Measurements from ENCODE around the gene HAVCR1. TPM values are rescaled to one million over a fixed set of nuclear protein-coding genes. Genes with fewer than 3 reads are reported as not detected.
"Not testable (repeated sequence)": the region's sequence is repeated elsewhere in the genome, so short reads cannot be mapped to it uniquely, and the experiment has no call there.

Gene HAVCR1
- total RNA-seq, 1 experiment from 2014 or later = 0.36 TPM

GRCh38 chr5:157020002-157020401, 38.9 kb downstream of the HAVCR1 start:
- ChIA-PET CTCF (no interaction called here), POLR2A (no interaction called here)
- no peaks in the 10 kb centered on the region for H3K27me3 ChIP-seq (ENCODE audit: control insufficient read depth, insufficient read depth, low read length)
- H3K27ac ChIP-seq (ENCODE audit: low read length) = no peak overlapping the region
- DNase-seq (ENCODE audit: low read depth, low spot score) = no peak
- in situ Hi-C loops (cut with HindIII; ENCODE audit: low pct_unique_long_range_greater_than_20kb, low sequenced_read_pairs) (no loop called here), intact Hi-C loops (cut with micrococcal nuclease; ENCODE audit: unreplicated experiment) (no loop called here)
- no peak for TF ChIP-seq SIN3A (IDR thresholded peaks at IDR 0.05; ENCODE audit: borderline replicate concordance, insufficient read depth, low read depth, low read length)
- TF ChIP-seq TCF7L2 (IDR thresholded peaks at IDR 0.05; ENCODE audit: low read depth, low read length) = no peak
- TF ChIP-seq POLR2AphosphoS5 (IDR thresholded peaks at IDR 0.05; ENCODE audit: low read depth, low read length) = no peak
- TF ChIP-seq, protein P1, sequence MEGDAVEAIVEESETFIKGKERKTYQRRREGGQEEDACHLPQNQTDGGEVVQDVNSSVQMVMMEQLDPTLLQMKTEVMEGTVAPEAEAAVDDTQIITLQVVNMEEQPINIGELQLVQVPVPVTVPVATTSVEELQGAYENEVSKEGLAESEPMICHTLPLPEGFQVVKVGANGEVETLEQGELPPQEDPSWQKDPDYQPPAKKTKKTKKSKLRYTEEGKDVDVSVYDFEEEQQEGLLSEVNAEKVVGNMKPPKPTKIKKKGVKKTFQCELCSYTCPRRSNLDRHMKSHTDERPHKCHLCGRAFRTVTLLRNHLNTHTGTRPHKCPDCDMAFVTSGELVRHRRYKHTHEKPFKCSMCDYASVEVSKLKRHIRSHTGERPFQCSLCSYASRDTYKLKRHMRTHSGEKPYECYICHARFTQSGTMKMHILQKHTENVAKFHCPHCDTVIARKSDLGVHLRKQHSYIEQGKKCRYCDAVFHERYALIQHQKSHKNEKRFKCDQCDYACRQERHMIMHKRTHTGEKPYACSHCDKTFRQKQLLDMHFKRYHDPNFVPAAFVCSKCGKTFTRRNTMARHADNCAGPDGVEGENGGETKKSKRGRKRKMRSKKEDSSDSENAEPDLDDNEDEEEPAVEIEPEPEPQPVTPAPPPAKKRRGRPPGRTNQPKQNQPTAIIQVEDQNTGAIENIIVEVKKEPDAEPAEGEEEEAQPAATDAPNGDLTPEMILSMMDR (IDR thresholded peaks at IDR 0.05) = no peak
- TF ChIP-seq REST (IDR thresholded peaks at IDR 0.05; ENCODE audit: insufficient read depth in 1 of 2, low read depth in 2 of 2, low read length in 1 of 2) = no peak
- H3K9me3 ChIP-seq (ENCODE audit: control insufficient read depth, insufficient read depth, low read depth, low read length) = no peaks in the 10 kb centered on the region
- no peak for ATAC-seq
- H3K4me3 ChIP-seq (ENCODE audit: low read depth in 2 of 2, low read length in 2 of 2) = no peak overlapping the region
- no peaks in the 10 kb centered on the region for H3K4me1 ChIP-seq (ENCODE audit: control insufficient read depth, insufficient read depth, low read length)
- no TSS peak for BruUV-seq (replicated peaks)
- H3K36me3 ChIP-seq (ENCODE audit: control insufficient read depth, insufficient read depth, low read length) = no peaks in the 10 kb centered on the region

DNA sequence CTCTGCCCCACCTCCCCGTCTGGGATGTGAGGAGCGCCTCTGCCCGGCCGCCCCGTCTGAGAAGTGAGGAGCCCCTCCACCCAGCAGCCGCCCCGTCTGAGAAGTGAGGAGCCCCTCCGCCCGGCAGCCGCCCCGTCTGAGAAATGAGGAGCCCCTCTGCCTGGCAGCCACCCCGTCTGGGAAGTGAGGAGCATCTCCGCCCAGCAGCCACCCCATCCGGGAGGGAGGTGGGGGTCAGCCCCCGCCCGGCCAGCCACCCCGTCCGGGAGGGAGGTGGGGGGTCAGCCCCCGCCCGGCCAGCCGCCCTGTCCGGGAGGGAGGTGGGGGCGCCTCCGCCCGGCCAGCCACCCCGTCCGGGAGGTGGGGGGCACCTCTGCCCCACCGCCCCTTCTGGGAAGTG, 44.8 kb downstream of the HAVCR1 start:
- ATAC-seq; BruUV-seq (replicated peaks); H3K9me3 ChIP-seq (ENCODE audit: control insufficient read depth, insufficient read depth, low read depth, low read length); DNase-seq (ENCODE audit: low read depth, low spot score); H3K4me3 ChIP-seq (ENCODE audit: low read depth in 2 of 2, low read length in 2 of 2); H3K27ac ChIP-seq (ENCODE audit: low read length); POLR2A ChIA-PET; intact Hi-C loops (cut with micrococcal nuclease; ENCODE audit: unreplicated experiment); CTCF ChIA-PET; H3K27me3 ChIP-seq (ENCODE audit: control insufficient read depth, insufficient read depth, low read length); H3K36me3 ChIP-seq (ENCODE audit: control insufficient read depth, insufficient read depth, low read length); in situ Hi-C loops (cut with HindIII; ENCODE audit: low pct_unique_long_range_greater_than_20kb, low sequenced_read_pairs); H3K4me1 ChIP-seq (ENCODE audit: control insufficient read depth, insufficient read depth, low read length): not testable (repeated sequence)

DNA sequence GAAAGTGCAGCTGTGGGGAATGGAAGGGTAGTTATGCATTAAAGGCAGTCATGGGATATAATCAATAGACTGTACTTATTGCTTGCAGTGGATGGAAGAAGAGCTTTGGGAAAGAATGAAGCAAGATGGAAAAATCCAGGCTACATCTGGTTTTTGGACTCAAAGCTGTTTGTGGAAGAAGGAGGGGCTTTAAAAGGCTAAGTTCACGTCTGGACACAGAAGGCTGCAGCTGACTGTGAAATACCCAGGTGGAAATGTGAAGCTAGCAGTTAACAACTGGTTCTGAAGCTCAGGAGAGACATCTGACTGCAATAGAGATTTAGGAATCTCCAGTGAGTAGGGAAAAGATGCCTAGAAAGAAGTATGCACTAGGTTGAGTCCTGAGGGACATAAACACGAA, 52.7 kb downstream of the HAVCR1 start:
- no peaks in the 10 kb centered on the region for H3K36me3 ChIP-seq (ENCODE audit: control insufficient read depth, insufficient read depth, low read length)
- BruUV-seq (replicated peaks) = no TSS peak
- H3K27ac ChIP-seq (ENCODE audit: low read length) = no peak overlapping the region
- no peak overlapping the region for H3K4me3 ChIP-seq (ENCODE audit: low read depth in 2 of 2, low read length in 2 of 2)
- H3K9me3 ChIP-seq (ENCODE audit: control insufficient read depth, insufficient read depth, low read depth, low read length) = no peaks in the 10 kb centered on the region
- ChIA-PET POLR2A (no interaction called here), CTCF (no interaction called here)
- in situ Hi-C loops (cut with HindIII; ENCODE audit: low pct_unique_long_range_greater_than_20kb, low sequenced_read_pairs) (no loop called here), intact Hi-C loops (cut with micrococcal nuclease; ENCODE audit: unreplicated experiment) (no loop called here)
- ATAC-seq (no peak), DNase-seq (ENCODE audit: low read depth, low spot score) (no peak)
- H3K27me3 ChIP-seq (ENCODE audit: control insufficient read depth, insufficient read depth, low read length) = no peaks in the 10 kb centered on the region
- H3K4me1 ChIP-seq (ENCODE audit: control insufficient read depth, insufficient read depth, low read length) = no peaks in the 10 kb centered on the region
- TF ChIP-seq, protein P1 (IDR thresholded peaks at IDR 0.05) = no peak
- TF ChIP-seq POLR2AphosphoS5 (IDR thresholded peaks at IDR 0.05; ENCODE audit: low read depth, low read length) (no peak), SIN3A (IDR thresholded peaks at IDR 0.05; ENCODE audit: borderline replicate concordance, insufficient read depth, low read depth, low read length) (no peak), REST (IDR thresholded peaks at IDR 0.05; ENCODE audit: insufficient read depth in 1 of 2, low read depth in 2 of 2, low read length in 1 of 2) (no peak), TCF7L2 (IDR thresholded peaks at IDR 0.05; ENCODE audit: low read depth, low read length) (no peak)
